Activated T-helper 1 cell treated with anti-CD3 and anti-CD28 coated beads, Interleukin-12 subunit alpha, Interleukin-12 subunit beta, Interleukin-2, Interleukin-4 antibody, amounts not matched to agents 30 ng/mL and 10 ng/mL and 1 ng/mL, durations not matched to agents 14 hours and 24 hours and 36 hours (primary cell): ENCODE results near the gene GAN. TPM values are rescaled to one million over a fixed set of nuclear protein-coding genes. Genes with fewer than 3 reads are reported as not detected.

ENCODE experiments used
- DNase-seq: peaks from one replicate; pipeline ENCODE4 v3.0.0; 2021; ENCODE audit warnings: low spot score
- H3K27ac Mint-ChIP-seq: one replicate; pipeline ENCODE4 v1.8.0; 2021; ENCODE audit warnings: mild to moderate bottlenecking, mixed read lengths
- H3K27me3 Mint-ChIP-seq: one replicate; pipeline ENCODE4 v1.8.0; 2022; ENCODE audit warnings: mild to moderate bottlenecking, moderate library complexity, mixed read lengths; ENCODE audit not compliant: insufficient read depth
- H3K36me3 Mint-ChIP-seq: one replicate; pipeline ENCODE4 v1.8.0; 2021; ENCODE audit warnings: low read depth, mixed read lengths
- H3K4me1 Mint-ChIP-seq: one replicate; pipeline ENCODE4 v1.8.0; 2021; ENCODE audit warnings: low read depth, mixed read lengths
- H3K4me3 Mint-ChIP-seq: one replicate; pipeline ENCODE4 v1.8.0; 2021; ENCODE audit warnings: mild to moderate bottlenecking, moderate library complexity, mixed read lengths
- H3K9me3 Mint-ChIP-seq: one replicate; pipeline ENCODE4 v1.8.0; 2021; ENCODE audit warnings: mixed read lengths
- intact Hi-C: fragments of 100-400 bp; cut with micrococcal nuclease; formaldehyde crosslinking; loops from one replicate; pipeline ENCODE4 v1.15.1; 2024
- total RNA-seq: library from RNA; stranded (reverse); gene quantifications from 2 replicates; pipeline ENCODE4 v1.2.3, GENCODE V29; 2022

Gene GAN
- total RNA-seq, 1 donor from 2014 or later = 16.4 TPM

DNA sequence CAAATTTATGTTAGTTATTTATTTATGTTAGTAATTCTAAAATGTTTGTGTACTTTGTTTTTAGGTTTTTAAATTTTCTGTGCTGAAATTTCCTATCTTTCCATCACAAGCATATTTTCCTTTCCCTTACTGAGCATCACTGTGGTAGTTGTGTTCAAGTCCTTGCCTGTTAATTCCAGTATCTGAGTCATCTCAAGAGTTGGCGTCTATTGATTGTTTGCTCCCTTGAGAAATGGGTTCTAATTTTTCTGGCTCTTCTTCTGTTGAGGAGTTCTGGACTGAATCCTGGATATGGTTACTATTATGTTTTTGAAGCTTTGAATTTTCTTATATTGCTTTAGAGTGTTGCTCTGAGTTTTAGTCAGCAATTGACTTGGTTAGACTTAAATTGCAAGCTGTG is 56.3 kb downstream of the GAN start:
- Mint-ChIP-seq H3K27ac (no peak overlapping the region), H3K4me3 (no peak overlapping the region), H3K36me3 (peaks cover 28% of the 10 kb centered on the region), H3K4me1 (peaks cover 5% of the 10 kb centered on the region), H3K27me3 (no peaks in the 10 kb centered on the region), H3K9me3 (no peaks in the 10 kb centered on the region)
- intact Hi-C loops = no loop called here
- DNase-seq = no peak

DNA sequence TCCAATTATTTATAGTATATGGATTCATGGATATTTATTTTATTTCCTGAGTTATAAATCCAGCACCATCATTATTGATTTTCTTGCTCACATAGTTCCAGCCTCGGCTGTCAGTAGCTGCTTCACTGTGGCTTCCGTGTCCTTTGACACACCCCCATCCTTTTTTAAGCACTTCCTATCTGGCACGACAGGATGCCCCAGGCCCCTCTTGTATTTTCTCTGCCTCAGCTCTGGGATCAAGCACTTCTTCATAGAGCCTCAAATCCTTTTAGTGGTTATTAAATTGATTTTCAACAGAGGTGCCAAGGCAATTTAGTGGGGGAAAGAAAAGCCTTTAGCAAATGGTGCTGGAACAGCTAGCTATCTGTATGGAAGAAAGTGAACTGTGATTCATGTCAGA is 59.8 kb downstream of the GAN start:
- H3K4me1 Mint-ChIP-seq = peaks cover 5% of the 10 kb centered on the region

DNA sequence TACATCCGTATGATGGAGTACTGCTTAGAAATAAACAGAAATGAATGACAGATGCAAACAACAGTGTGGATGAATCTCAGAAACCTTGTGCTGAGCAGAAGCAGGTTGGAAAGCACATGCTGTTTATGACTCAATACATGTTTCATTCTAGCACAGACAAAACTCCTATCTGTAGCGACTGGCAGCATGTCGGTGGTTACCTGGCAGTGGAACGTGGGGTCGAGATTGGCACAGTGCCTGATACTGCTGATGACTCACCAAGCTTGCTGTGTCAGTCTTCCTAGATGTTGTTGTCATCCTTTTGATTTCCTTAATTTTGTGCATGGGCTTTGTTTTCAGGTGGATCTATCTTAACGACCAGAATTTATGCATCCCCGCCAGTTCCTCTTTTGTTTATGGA is 62.1 kb downstream of the GAN start:
- no peak for DNase-seq
- Mint-ChIP-seq H3K4me1 (peaks cover 3% of the 10 kb centered on the region), H3K27ac (no peak overlapping the region), H3K9me3 (no peaks in the 10 kb centered on the region), H3K4me3 (no peak overlapping the region), H3K27me3 (no peaks in the 10 kb centered on the region), H3K36me3 (peaks cover 34% of the 10 kb centered on the region)
- intact Hi-C loops = no loop called here

More for the DNA sequence above, 59.8 kb downstream of the GAN start:
- no peaks in the 10 kb centered on the region for H3K9me3 Mint-ChIP-seq
- no peaks in the 10 kb centered on the region for H3K27me3 Mint-ChIP-seq
- no peak for DNase-seq
- intact Hi-C loops = no loop called here
- H3K36me3 Mint-ChIP-seq = peaks cover 43% of the 10 kb centered on the region
- no peak overlapping the region for H3K27ac Mint-ChIP-seq
- no peak overlapping the region for H3K4me3 Mint-ChIP-seq

DNA sequence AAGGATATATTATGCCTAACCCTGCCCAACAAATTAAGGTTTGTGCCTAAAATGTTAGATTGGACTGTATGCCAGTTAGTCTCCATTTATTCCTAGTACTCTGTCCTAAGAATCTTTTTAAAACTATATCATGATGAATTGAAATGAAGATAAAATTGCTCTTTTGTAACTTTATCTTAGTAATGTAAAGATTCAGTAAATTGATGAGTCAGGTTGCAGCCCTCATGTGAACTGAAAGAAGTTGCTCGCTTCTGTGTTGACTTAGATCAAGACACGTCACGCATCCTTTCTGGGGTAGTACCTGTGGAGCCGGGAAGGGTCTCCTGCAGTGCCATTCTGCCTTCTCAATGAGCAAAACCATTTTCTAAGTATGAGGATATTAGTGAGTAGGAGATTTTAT is 63.3 kb downstream of the GAN start:
- H3K4me3 Mint-ChIP-seq = no peak overlapping the region
- intact Hi-C loops = no loop called here
- no peaks in the 10 kb centered on the region for H3K27me3 Mint-ChIP-seq
- H3K9me3 Mint-ChIP-seq = no peaks in the 10 kb centered on the region
- DNase-seq = no peak
- H3K4me1 Mint-ChIP-seq = no peaks in the 10 kb centered on the region
- peaks cover 27% of the 10 kb centered on the region for H3K36me3 Mint-ChIP-seq
- H3K27ac Mint-ChIP-seq = no peak overlapping the region

DNA sequence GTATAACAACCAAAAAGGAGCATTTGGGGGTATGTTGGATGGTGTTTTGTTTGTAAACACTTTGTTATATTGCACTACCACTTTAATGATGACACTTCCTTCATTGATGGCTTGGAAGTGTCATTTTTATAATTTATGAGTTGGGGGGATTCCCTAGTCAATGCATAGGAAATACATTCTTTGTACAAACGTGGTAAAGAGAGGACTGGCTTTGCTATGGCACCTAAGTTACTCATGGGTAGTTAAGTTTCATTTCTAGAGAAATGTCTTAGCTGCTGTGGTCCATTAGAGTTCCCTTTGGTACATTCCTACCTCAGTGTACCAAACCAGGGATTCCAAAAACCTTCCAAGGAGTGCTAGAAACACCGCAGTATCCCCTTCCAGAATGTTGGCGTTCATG is 66.2 kb downstream of the GAN start:
- no peaks in the 10 kb centered on the region for H3K4me1 Mint-ChIP-seq
- no peaks in the 10 kb centered on the region for H3K27me3 Mint-ChIP-seq
- intact Hi-C loops = no loop called here
- no peak for DNase-seq
- H3K36me3 Mint-ChIP-seq = peaks cover 22% of the 10 kb centered on the region
- H3K4me3 Mint-ChIP-seq = no peak overlapping the region
- H3K9me3 Mint-ChIP-seq = no peaks in the 10 kb centered on the region
- H3K27ac Mint-ChIP-seq = no peak overlapping the region

DNA sequence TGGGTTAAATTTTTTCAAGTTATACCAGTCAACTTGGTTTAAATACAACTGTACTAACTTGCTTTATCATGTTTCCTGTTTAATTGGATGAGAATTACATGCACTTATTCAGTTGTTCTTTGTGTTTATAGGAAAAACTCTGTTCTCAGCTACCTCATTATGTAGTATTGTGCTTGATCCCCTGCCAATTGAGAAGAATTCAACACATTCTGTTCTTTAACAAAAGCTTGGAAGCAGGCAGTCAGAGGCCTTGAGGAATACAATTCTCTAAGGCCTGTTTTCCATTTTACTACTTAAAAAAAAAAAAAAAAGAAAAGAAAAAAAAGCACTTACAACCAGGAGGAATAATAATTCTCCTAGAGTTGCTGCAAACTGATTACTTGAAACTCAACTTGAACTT is 69.2 kb downstream of the GAN start:
- Mint-ChIP-seq H3K36me3 (peaks cover 9% of the 10 kb centered on the region), H3K4me3 (no peak overlapping the region), H3K27ac (no peak overlapping the region), H3K4me1 (no peaks in the 10 kb centered on the region), H3K27me3 (no peaks in the 10 kb centered on the region), H3K9me3 (no peaks in the 10 kb centered on the region)
- intact Hi-C loops = no loop called here
- DNase-seq = no peak

DNA sequence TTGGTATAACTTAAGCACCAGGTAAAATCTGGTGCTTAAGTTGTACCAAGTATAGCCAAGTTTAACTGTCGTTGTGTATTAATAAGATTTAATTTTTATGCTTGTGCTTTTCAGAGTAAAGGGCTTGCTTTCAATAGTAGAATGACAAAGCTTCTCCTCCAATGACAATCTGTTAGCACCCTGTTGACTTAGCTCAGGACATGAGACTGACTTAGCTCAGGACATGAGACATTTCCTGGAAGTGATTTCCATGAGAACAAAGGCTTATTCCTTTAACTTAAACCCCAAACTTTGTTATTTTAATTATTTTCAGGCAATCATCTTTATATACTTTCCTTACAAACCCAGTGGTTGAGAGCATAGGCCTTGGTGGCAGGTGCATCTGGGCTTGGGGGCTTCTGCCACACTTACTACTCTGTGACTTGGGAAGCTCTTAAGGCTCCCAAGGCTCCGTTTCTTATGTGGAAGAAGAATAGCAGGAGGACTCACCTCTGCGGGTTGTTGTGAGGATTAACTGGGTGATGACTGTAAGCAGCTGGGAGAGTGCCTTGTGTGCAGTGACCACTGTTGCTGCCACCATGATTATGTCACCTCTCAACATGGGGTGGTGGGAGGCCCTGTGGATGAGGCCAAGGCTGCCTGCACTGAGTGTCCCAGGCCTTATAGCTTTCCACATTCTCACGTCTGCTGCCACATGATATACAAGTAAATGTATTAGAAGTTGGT is 70.4 kb downstream of the GAN start:
- H3K4me1 Mint-ChIP-seq = no peaks in the 10 kb centered on the region
- no peaks in the 10 kb centered on the region for H3K27me3 Mint-ChIP-seq
- no peak overlapping the region for H3K27ac Mint-ChIP-seq
- intact Hi-C loops = no loop called here
- peaks cover 5% of the 10 kb centered on the region for H3K36me3 Mint-ChIP-seq
- no peak overlapping the region for H3K4me3 Mint-ChIP-seq
- no peak for DNase-seq
- H3K9me3 Mint-ChIP-seq = no peaks in the 10 kb centered on the region

DNA sequence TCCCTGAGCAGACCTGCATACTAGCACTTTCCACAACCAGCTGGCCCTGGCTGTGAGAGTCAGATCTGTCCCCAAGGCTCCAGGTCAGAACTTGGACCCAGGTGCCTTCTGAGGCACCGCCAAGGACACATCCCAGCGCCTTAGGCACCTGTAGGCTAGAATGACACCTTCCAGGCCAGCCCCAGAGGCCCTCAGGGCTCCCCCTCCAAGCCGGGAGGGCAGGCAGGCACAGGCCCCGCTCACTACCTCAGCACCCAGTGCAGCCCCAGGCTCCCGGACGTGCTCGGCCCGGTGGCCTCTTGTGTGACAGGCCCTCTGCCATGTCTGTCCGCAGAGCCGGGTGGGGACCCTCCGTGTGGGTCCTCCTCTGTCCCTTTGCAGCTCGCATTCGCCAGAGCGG is 73.6 kb downstream of the GAN start:
- Mint-ChIP-seq H3K4me1 (no peaks in the 10 kb centered on the region), H3K9me3 (no peaks in the 10 kb centered on the region), H3K27me3 (no peaks in the 10 kb centered on the region), H3K4me3 (no peak overlapping the region), H3K27ac (no peak overlapping the region), H3K36me3 (peaks cover 8% of the 10 kb centered on the region)
- DNase-seq = no peak
- intact Hi-C loops = no loop called here

DNA sequence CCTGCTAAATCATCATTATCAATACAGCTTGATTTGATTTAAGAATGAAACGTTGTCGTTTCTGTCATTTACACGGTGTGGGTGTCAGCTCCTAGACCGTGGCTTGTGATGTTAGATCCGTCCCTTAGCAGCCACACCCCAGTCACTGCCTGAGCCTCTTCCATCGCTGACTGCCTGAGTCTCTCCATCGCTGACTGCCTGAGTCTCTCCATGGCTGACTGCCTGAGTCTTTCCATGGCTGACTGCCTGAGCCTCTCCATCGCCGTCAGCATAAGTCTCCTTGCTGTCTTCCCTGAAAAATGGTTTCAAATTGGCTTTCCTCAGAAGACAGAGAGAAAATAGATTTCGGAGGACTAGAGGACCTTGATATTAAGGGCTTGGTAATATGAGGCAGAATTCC is 76.1 kb downstream of the GAN start:
- H3K27ac Mint-ChIP-seq = no peak overlapping the region
- DNase-seq = no peak
- no peaks in the 10 kb centered on the region for H3K27me3 Mint-ChIP-seq
- no peaks in the 10 kb centered on the region for H3K9me3 Mint-ChIP-seq
- intact Hi-C loops = no loop called here
- no peak overlapping the region for H3K4me3 Mint-ChIP-seq
- H3K4me1 Mint-ChIP-seq = no peaks in the 10 kb centered on the region
- peaks cover 5% of the 10 kb centered on the region for H3K36me3 Mint-ChIP-seq

DNA sequence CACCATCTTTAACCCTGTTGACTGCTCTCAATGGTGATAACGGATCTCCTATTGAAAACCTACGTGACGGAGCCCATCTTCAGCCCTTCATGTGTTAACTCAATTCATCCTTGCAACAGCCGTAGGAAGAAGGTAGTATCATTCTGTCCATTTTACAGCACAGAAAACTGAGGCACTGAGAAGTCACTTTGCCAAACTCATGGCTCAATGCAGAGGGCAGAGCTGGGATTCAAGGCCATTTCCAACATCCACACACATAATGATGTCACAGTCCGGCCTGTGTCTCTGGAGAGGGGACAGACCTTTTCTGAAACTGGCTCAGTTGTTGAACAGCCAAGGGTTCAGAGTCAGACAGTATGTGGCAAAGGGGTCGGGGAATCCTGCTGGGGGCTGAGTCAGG is 77.2 kb downstream of the GAN start:
- H3K27ac Mint-ChIP-seq = no peak overlapping the region
- no peaks in the 10 kb centered on the region for H3K9me3 Mint-ChIP-seq
- no peak overlapping the region for H3K4me3 Mint-ChIP-seq
- intact Hi-C loops = no loop called here
- DNase-seq = no peak
- H3K27me3 Mint-ChIP-seq = no peaks in the 10 kb centered on the region
- peaks cover 3% of the 10 kb centered on the region for H3K36me3 Mint-ChIP-seq
- H3K4me1 Mint-ChIP-seq = no peaks in the 10 kb centered on the region

DNA sequence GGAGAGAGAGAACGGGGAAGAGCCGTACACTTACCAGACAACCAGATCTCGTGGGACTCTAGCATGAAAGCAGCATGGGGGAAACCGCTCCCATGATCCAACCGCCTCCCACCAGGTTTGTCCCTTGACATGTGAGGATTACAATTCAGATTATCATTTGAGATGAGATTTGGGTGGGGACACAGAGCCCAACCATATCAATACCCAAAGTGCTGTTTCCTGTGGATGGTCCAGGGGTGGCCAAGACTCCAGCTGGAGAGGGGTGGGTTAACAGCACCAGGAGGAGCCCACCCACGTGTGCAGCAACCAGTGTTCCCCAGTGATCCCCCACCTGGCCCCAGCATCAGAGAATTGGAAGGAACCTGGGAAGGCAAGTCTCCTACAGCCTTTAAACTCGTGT is 79.7 kb downstream of the GAN start:
- DNase-seq = no peak
- Mint-ChIP-seq H3K27ac (no peak overlapping the region), H3K4me1 (no peaks in the 10 kb centered on the region), H3K36me3 (peaks cover 3% of the 10 kb centered on the region), H3K27me3 (no peaks in the 10 kb centered on the region), H3K9me3 (no peaks in the 10 kb centered on the region), H3K4me3 (no peak overlapping the region)
- intact Hi-C loops = no loop called here

DNA sequence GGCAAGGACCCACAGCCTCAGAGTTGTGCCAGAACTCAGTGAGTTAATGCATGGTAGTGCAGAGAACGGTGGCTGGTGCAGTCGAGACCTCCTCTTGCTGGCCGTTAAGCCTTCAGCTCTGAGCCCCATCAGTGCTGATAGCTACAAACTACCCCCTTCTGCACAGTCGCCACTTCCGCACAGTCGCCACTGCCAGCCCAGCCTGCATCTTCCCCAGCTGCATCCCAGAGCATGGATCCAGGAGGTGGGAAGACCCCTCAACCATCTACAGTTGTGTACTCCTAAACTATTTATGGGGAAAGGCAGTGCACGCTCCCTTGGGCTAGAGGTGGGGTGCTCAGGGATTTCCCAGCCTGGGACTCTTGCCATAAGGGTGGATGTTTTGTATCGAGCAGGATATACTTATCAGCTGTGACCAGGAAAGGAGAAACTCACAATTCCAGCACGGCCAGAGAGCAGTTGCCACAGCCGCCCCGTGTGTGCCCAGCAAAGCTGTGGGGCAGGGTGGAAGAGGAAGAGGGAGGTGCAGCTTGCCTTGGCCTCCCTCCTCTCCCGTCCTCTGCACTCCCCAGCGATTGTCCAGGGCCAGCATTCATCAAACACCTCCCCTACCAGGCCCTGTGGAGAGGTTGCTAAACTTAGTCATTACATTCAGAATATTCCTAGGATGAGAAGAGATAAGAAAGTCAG is 80.3 kb downstream of the GAN start:
- Mint-ChIP-seq H3K9me3 (peaks cover 2% of the 10 kb centered on the region), H3K4me3 (no peak overlapping the region), H3K27ac (no peak overlapping the region), H3K4me1 (no peaks in the 10 kb centered on the region), H3K27me3 (peaks cover 2% of the 10 kb centered on the region), H3K36me3 (peaks cover 3% of the 10 kb centered on the region)
- intact Hi-C loops = no loop called here
- no peak for DNase-seq

DNA sequence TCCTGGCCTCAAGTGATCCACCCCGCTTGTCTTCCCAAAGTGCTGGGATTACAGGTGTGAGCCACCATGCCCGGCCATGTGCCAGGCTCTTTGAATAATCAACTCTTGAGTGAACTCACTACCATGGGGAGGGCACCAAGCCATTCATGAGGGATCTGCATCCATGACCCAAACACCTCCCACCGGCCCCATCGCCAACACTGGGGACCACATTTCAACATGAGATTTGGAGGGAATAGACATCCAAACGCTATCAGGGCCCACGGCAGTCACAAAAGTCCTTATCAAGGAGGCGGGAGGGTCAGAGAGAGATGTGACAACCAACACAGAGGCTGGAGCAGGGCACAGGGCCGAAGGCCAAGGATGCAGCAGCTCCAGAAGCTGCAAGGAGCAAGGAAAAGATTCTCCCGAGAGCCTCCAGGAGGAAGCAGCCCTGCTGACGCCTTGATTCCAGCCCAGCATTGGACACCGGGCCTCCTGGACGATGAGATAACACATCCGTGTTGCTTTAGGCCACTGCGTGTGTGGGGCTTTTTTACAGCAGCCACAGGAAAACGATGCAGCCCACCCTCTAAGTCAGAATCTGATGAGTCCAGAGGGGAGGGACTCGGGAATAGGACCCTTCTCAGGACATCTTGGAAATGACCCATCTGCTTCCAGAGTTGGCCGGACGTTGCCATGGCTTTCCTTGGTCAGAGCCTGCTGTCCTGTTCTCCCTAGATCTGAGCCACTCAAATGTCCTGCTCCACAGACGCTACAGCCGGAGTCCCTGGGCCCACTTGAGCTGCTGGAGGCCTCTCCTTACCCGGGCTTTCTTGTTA is 82.5 kb downstream of the GAN start:
- no peak overlapping the region for H3K27ac Mint-ChIP-seq
- no peak for DNase-seq
- peaks cover 4% of the 10 kb centered on the region for H3K9me3 Mint-ChIP-seq
- H3K36me3 Mint-ChIP-seq = no peaks in the 10 kb centered on the region
- intact Hi-C loops = no loop called here
- peaks cover 2% of the 10 kb centered on the region for H3K27me3 Mint-ChIP-seq
- H3K4me1 Mint-ChIP-seq = no peaks in the 10 kb centered on the region
- H3K4me3 Mint-ChIP-seq = no peak overlapping the region
